ENCODE data around the gene GLI3.

Gene GLI3

GRCh38 chr7:42168512-42168911 is 68.5 kb downstream of the GLI3 start:
- DNase-seq = no peak

- DNase-seq = no peak
Observed at GRCh38 chr7:42167631-42168236, 69.3 kb downstream of the GLI3 start.

GRCh38 chr7:42167206-42167605 is 69.8 kb downstream of the GLI3 start:
- DNase-seq = no peak

GRCh38 chr7:42164881-42165428 is 72.1 kb downstream of the GLI3 start:
- DNase-seq = no peak

- no peak for DNase-seq
Observed at GRCh38 chr7:42162560-42163325, 74.3 kb downstream of the GLI3 start.

- DNase-seq = no peak
Observed at GRCh38 chr7:42161719-42162118, 75.3 kb downstream of the GLI3 start.

- DNase-seq = no peak
Observed at GRCh38 chr7:42161110-42161509, 75.9 kb downstream of the GLI3 start.

GRCh38 chr7:42159130-42159529 is 77.9 kb downstream of the GLI3 start:
- DNase-seq = no peak

- DNase-seq = no peak
Observed at GRCh38 chr7:42156967-42157721, 79.9 kb downstream of the GLI3 start.

GRCh38 chr7:42156291-42156865 is 80.6 kb downstream of the GLI3 start:
- no peak for DNase-seq

- DNase-seq = no peak
Observed at GRCh38 chr7:42155584-42156290, 81.3 kb downstream of the GLI3 start.

- DNase-seq = no peak
Observed at GRCh38 chr7:42154173-42154572, 82.8 kb downstream of the GLI3 start.

- DNase-seq = no peak
Observed at GRCh38 chr7:42152329-42153205, 84.4 kb downstream of the GLI3 start.

GRCh38 chr7:42151309-42151708 is 85.7 kb downstream of the GLI3 start:
- DNase-seq = no peak

- DNase-seq = no peak
Observed at GRCh38 chr7:42145539-42145938, 91.5 kb downstream of the GLI3 start.

GRCh38 chr7:42144604-42145003 is 92.4 kb downstream of the GLI3 start:
- DNase-seq = no peak

- DNase-seq = no peak
Observed at GRCh38 chr7:42143711-42144600, 93.1 kb downstream of the GLI3 start.

GRCh38 chr7:42142089-42142488 is 94.9 kb downstream of the GLI3 start:
- no peak for DNase-seq

GRCh38 chr7:42139751-42140150 is 97.3 kb downstream of the GLI3 start:
- DNase-seq = no peak

- no peak for DNase-seq
Observed at GRCh38 chr7:42138691-42139090, 98.3 kb downstream of the GLI3 start.

GRCh38 chr7:42137941-42138340 is 99.1 kb downstream of the GLI3 start:
- no peak for DNase-seq

Data from stimulated activated CD4-positive, alpha-beta T cell treated with anti-CD3 and anti-CD28 coated beads, Interleukin-12 subunit alpha, Interleukin-12 subunit beta, amount 100 ng/mL, for 4 hours (primary cell).